ENCODE results near the gene GORASP1. TPM values are rescaled to one million over a fixed set of nuclear protein-coding genes. Genes with fewer than 3 reads are reported as not detected.

The GORASP1 gene
- polyA plus RNA-seq, 1 donor: 70.2 TPM

GRCh38 chr3:39126532-39127071 is 19.2 kb upstream of the GORASP1 start:
- DNase-seq: peak; percentile 34

GRCh38 chr3:39125841-39126500 is 18.5 kb upstream of the GORASP1 start:
- DNase-seq: no peak

DNA sequence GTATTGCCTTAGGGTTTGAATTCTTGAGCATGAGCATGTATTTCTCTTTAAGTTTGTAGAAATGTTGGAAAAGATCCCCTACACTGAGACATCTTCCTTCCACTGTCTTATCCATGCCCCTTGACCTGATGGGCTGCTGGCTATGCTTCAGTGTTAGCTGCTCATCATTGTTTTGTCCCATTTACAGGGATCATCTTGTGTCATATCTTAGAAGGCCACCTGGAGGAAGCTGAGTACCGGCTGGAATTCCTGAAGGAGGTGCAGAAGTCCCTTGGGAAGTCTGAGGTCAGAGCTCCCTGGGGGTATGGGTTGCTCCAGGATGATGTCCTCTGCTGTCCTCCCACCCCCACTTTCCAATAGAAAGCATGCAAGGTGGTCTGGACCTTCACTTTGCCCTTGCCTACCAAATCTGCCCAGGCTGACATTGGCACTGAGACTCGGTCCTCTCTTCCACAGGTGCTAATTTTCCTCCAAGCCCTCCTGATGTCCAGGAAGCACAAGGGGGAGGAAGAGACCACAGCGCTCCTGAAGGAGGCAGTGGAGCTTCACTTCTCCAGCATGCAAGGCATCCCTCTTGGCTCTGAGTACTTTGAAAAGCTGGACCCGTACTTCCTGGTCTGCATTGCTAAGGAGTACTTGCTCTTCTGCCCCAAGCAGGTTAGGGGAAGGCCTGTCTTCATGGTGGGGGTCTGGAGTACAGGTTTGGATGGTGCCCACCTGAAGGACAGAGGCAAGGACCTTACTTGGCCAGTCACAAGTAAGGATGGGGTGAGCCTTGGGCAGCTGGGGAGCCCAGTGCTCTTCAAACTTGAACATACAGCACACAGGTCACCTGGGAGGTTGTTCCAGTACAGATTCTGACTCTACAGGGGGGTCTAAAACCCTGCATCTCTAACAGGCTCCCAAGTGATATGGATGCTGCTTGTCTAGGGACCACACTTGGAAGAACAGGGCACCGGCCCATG is 17.7 kb upstream of the GORASP1 start:
- no peak for DNase-seq

GRCh38 chr3:39122813-39123212 is 15.4 kb upstream of the GORASP1 start:
- no peak for DNase-seq

- no peak for DNase-seq
Observed at GRCh38 chr3:39121621-39122020, 14.2 kb upstream of the GORASP1 start.

DNA sequence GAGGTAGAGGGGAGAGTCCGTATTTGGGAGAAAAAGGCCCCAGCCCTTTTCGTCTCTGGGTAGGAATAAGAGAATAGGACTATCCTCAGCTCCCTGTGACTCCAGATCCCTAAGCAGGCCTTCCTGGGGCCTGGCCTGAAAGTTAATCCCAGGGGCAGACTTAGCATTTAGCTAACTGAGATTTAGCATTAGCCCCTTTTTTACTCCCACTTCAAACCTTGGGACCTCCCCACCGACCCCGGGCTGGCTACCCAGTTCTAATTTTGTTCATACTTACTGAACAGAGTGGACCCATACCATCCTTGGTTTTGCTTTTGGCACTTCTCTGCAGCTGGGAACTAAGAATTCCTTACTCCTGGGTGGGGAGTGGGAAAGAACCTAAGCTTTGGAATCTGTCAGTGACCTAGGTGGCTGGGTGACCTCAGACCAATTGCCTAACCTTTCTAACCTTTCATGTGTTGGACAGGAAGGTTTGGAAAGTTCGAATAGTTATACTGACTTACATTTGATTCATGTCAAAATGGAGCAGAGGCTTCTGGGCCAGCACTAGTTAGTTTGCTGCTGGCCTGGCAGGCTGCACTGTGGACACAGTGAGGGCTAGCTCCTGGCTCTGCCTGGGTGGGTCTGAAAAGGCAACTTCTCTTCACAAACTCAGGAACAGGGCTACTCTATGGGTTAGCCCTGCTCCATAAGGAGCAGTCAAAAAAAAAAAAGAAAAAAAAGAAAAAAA is 11.7 kb upstream of the GORASP1 start:
- DNase-seq: no peak

- DNase-seq: no peak
Observed at GRCh38 chr3:39118079-39118478, 10.7 kb upstream of the GORASP1 start.

DNA sequence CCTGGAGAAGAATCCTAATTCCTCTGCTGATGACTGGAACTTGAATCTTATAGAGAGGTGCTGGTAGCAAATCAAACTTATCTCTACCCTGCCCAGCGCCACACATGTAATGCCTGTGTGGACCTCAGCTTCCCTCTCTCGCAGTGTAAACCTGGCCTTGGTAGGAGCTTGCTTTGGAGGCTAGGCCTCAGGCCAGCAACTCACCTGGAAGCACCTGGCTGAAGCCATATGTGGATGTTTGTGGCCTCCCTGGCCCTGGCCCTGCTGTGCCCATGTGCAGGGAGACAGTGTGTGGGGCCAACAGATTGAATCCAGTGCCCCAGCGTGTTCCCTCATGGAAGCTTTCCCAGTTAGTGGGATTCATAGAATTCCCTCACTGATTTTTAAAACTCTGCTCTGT is 8.4 kb upstream of the GORASP1 start:
- no peak for DNase-seq

GRCh38 chr3:39114456-39114855 is 7.0 kb upstream of the GORASP1 start:
- DNase-seq: no peak

- DNase-seq: no peak
Observed at GRCh38 chr3:39113291-39113690, 5.9 kb upstream of the GORASP1 start.

DNA sequence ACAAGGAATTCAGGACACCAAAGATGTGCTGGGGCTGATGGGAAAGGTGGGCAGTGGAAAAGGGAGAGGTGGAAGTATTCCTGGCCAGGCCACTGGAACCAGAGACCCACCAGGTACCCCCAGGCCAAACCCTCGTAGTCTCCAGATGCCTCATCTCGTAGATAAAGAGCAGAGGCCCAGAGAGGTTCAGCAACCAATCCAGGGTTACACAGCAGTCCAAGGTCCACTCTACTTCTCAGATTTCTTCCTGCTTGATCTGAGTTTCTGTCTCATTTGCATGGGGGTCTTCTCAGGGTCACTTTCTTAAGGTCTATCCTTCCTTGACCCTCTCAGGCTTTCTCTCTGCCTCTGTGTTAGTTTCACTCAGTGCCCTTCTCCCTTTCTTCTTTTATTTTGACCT is 5.1 kb upstream of the GORASP1 start:
- no peak for DNase-seq

DNA sequence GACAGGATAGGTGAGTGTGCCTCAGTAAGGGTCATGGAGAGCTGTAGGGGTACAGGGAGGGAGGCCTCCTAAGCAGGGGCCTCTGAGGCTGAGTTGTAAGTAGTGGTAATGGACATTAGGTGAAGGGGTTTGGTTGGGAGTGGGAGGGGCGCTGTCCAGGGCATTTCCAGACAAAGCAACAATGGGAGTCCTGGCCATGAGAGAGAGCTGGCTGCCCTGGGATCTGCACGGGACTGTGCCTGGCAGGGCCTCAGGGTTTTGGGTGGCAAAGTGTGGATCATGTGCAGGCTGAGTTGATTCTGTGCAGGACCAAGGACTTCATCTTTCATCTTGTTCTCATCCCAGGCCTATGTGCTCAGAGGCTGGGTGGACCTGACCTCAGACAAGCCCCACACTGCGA is 4.7 kb upstream of the GORASP1 start:
- DNase-seq: no peak

DNA sequence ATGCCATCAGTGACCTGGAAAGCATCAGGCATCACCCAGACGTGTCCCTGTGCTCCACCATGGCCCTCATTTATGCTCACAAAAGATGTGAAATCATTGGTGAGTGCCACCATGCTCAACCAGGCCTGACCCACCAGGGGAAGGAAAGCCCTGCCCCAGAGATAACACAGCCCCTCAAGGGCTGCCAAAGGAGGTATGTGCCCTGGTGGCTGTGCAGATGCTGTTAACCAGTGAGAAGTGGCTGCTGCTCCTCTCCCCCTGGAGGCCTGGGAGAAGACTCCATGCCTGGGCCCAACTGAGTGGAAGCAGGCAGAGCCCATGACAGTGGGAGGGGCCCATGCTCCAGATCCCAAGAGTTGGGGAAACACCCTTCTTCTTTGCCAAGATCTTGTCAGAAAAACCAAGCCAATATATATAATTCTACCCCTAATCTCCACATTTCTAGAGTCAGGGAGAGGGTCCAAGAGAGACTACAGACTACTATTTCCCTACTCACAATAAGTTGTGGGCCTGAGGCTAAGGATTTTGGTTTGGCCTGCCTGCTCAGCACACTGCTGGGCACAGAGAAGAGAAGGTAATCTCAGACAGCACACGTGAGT is 2.7 kb upstream of the GORASP1 start:
- no peak for DNase-seq

GRCh38 chr3:39109086-39109485 is 1.7 kb upstream of the GORASP1 start:
- DNase-seq: no peak

- DNase-seq: no peak
Observed at GRCh38 chr3:39108200-39108710, 828 bp upstream of the GORASP1 start.

DNA sequence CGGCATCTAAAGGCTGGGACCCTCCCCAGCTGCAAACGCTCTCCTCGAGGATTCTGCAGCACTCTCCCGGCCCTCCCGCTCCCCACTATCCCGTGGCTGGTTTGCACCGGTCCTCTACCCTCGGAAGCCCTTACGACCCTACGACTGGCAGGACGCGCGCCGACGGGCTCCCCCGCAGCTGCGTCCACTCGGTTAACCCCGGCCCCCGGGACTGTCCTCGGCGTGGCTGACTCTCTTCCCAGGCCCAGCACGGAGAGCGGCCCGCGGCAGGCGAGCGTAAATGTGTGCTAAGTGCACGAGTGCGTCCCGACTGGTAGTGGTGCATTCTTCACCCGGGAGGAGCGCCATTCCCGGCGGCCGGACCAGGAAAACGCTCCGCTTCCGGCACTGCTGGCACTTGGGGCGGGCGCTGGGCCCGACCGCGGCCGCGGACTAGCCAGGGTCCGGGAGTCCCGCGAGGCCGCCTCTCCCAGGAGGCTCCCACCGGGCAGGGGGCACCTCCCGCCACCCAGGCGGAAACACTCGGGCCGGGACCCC is 508 bp downstream of the GORASP1 start:
- peak; percentile 36 for DNase-seq

GRCh38 chr3:39106281-39106811 is 1.1 kb downstream of the GORASP1 start:
- peak; percentile 18 for DNase-seq

DNA sequence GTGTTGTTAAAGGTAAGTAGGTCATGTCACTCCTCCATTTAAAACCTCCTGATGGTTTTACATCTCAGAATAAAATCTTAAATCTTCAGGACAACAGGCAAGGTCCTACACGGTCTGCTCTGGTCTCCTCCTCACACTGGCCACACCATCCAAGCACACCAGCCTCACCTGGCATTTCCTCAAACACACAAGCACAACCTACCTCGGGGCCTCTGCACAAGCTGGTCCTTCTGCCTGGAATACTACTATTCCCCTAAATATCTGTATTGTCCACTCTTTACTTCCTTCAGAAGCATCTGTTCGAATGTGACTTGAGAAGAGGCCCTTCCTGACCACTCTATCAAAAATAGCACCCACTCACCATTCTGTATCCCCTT is 1.8 kb downstream of the GORASP1 start:
- no peak for DNase-seq

GRCh38 chr3:39104961-39105686 is 2.3 kb downstream of the GORASP1 start:
- DNase-seq: no peak

DNA sequence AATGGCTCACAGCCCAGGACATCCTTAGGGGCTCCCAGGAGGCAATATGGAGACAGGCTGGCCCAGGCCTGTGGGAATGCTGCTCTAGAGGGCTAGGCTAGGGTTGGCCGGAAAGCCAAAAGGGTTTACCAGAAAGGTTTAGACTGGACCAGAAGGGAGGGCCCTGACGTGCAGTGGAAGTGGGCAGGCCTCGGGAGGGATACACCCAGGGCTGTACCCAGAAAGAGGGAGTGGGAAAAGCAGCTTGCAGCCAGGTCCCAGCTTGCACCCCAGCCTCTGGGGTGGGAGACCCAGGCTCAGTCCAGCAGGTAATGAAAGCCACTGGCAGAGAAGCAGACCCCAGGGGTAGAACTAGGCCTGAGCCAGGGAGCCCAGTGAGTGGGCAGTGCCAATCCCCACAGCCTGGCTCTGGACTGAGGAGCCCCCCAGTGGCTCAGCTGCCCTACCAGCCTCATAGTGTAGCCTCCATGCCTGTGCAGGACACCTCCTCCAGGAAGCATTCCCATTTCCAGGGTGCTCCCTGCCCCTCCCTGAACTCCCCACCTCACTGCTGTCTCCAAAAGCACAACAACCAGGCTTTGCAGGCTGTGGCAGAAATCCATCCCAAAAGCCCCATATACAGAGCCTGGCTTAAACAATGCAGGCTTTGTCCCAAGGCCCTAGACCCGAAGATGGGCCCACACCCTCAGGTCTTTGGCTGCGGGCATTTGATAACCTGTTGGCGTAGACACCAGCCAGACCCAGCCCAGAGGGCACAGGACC is 3.5 kb downstream of the GORASP1 start:
- DNase-seq: no peak

Data from left kidney (tissue), 2 donors.